ENCODE results near the gene CHRNA4. TPM values are rescaled to one million over a fixed set of nuclear protein-coding genes. Genes with fewer than 3 reads are reported as not detected.
"Not testable (repeated sequence)": the region's sequence is repeated elsewhere in the genome, so short reads cannot be mapped to it uniquely, and the experiment has no call there.

CHRNA4 gene
- total RNA-seq, 2 donors from 2014 or later: not detected

- H3K4me3 Mint-ChIP-seq: no peak overlapping the region
- H3K27ac Mint-ChIP-seq: no peak overlapping the region
- no peaks in the 10 kb centered on the region for H3K36me3 Mint-ChIP-seq (ENCODE audit: low read depth)
- H3K27me3 Mint-ChIP-seq: peaks cover 6% of the 10 kb centered on the region
- peaks cover 3% of the 10 kb centered on the region for H3K9me3 Mint-ChIP-seq
- ATAC-seq (replicated peaks): no peak
- no peaks in the 10 kb centered on the region for H3K4me1 Mint-ChIP-seq
Measured at GRCh38 chr20:63307538-63308217, 53.5 kb downstream of the CHRNA4 start.

DNA sequence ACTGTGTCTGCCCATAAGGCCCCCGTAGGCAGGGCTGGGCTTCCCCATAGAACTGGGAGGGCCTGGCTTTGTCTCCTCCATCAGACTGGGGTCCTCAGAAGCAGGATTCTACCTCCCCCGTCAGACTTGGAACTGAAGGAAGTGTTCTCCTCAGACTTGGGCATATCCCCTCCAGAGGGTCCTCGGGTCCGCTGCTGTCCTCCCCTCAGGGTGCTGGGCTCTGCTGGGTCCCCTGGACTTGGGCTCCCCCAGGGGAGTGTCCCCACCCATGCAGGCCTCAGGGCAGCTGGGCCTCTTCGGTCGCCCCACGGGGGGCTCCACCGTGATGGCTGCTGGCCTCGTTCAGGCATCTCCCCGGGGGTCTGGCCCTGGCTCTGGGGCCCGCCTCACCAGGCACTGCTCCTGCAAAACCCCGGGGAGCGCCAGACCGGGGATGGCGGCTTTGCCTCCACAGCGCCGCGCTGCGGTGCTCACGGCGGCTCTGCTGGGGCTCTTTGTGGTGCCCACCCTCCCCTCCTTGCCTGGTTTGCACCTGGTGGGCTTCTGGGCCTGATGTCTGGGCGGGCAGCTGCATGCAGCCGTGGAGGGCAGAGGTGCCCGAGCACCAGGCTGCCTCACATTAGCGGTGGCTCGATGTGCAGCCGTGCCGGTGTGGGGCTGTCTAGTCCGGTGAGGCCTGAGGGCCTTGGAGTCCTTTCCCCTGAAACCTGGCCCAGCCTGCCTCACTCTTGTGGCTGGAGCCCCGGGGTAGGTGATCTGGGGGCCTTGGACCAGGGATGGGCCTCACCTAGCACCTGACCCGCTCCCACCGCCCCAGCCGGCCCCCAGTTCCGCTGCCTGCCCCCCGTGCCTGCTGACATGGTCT lies 54.2 kb downstream of the CHRNA4 start:
- H3K9me3 Mint-ChIP-seq: peaks cover 5% of the 10 kb centered on the region
- no peaks in the 10 kb centered on the region for H3K4me1 Mint-ChIP-seq
- no peak for ATAC-seq (replicated peaks)
- no peak overlapping the region for H3K4me3 Mint-ChIP-seq
- no peaks in the 10 kb centered on the region for H3K36me3 Mint-ChIP-seq (ENCODE audit: low read depth)
- peaks cover 8% of the 10 kb centered on the region for H3K27me3 Mint-ChIP-seq
- no peak overlapping the region for H3K27ac Mint-ChIP-seq

- not testable (repeated sequence) for ATAC-seq (replicated peaks); H3K9me3 Mint-ChIP-seq; H3K4me3 Mint-ChIP-seq; H3K4me1 Mint-ChIP-seq; H3K36me3 Mint-ChIP-seq (ENCODE audit: low read depth); H3K27ac Mint-ChIP-seq
- H3K27me3 Mint-ChIP-seq: peaks cover 11% of the 10 kb centered on the region
Measured at GRCh38 chr20:63305933-63306672, 55.0 kb downstream of the CHRNA4 start.

GRCh38 chr20:63305393-63305792 lies 55.8 kb downstream of the CHRNA4 start:
- H3K4me3 Mint-ChIP-seq: no peak overlapping the region
- no peak for ATAC-seq (replicated peaks)
- no peaks in the 10 kb centered on the region for H3K4me1 Mint-ChIP-seq
- no peak overlapping the region for H3K27ac Mint-ChIP-seq
- peaks cover 11% of the 10 kb centered on the region for H3K27me3 Mint-ChIP-seq
- H3K36me3 Mint-ChIP-seq (ENCODE audit: low read depth): no peaks in the 10 kb centered on the region
- peaks cover 5% of the 10 kb centered on the region for H3K9me3 Mint-ChIP-seq

GRCh38 chr20:63303095-63303666 lies 58.0 kb downstream of the CHRNA4 start:
- no peaks in the 10 kb centered on the region for H3K36me3 Mint-ChIP-seq (ENCODE audit: low read depth)
- no peak overlapping the region for H3K27ac Mint-ChIP-seq
- no peak overlapping the region for H3K4me3 Mint-ChIP-seq
- H3K9me3 Mint-ChIP-seq: peaks cover 5% of the 10 kb centered on the region
- H3K4me1 Mint-ChIP-seq: no peaks in the 10 kb centered on the region
- peaks cover 11% of the 10 kb centered on the region for H3K27me3 Mint-ChIP-seq
- no peak for ATAC-seq (replicated peaks)

- Mint-ChIP-seq H3K4me3 (no peak overlapping the region), H3K27me3 (peaks cover 11% of the 10 kb centered on the region), H3K36me3 (ENCODE audit: low read depth) (no peaks in the 10 kb centered on the region), H3K4me1 (no peaks in the 10 kb centered on the region), H3K27ac (no peak overlapping the region), H3K9me3 (peaks cover 5% of the 10 kb centered on the region)
- no peak for ATAC-seq (replicated peaks)
Measured at GRCh38 chr20:63301671-63302070, 59.5 kb downstream of the CHRNA4 start.

DNA sequence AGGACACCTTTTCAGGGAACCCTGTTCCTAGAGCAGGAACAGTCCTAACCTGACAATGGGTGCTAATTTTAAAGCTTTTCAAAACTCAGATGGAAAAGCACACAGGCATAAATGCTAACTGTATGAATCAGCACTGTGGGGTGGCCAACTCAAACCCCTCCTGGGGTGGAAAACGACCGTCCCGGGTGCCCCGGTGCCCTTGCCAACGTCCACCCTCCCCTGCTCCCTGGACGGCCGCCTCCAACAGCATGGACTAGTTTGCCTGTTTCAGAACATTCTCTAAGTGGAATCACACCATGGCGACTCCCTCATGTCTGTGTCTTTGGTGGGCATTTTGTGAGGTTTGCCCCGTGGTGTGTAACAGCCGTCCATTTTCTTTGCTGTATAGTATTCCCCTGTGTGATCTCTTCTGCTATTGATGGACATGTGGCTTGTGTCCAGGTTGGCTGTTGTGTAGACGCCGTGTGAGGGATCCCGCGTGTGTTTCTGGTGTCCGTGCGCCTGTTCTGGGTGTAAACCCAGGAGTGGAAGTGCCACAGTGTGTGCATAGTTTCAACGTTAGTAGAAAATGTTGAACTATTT lies 62.3 kb downstream of the CHRNA4 start:
- H3K27me3 Mint-ChIP-seq: peaks cover 11% of the 10 kb centered on the region
- no peak overlapping the region for H3K27ac Mint-ChIP-seq
- no peaks in the 10 kb centered on the region for H3K4me1 Mint-ChIP-seq
- no peak for ATAC-seq (replicated peaks)
- no peak overlapping the region for H3K4me3 Mint-ChIP-seq
- peaks cover 5% of the 10 kb centered on the region for H3K9me3 Mint-ChIP-seq
- no peaks in the 10 kb centered on the region for H3K36me3 Mint-ChIP-seq (ENCODE audit: low read depth)

DNA sequence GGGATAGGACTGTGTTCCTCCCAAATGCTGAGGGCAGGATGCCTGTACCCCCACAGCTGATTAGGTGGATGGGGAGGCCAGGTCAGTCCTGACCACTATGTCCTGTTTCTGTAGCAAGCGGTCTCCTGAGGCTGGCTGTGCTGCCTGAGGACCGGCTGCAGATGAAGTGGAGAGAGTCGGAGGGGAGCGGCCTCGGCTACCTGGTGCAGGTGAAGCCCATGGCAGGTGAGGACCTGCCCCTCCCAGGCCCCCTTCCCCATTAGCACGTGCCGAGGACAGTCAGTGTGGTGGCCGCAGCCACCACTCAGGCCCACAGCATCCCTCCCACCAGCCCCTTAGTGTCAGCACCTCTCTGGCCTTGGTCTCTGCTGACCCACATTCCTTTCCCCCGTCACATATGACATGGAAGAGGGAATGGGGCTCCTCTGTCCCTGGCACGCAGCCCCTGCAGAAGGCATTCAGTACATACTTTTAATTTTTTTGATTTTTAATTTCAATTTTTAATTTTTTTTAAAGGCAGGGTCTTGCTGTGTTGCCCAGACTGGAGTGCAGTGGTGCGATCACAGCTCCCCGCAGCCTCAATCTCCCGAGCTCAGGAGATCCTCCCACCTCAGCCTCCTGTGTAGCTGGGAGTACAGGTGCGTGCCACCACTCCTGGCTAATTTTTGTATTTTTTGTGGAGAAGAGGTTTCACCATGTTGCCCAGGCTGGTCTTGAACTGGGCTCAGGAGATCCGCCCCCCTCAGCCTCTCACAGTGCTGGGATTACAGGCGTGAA lies 63.2 kb downstream of the CHRNA4 start:
- Mint-ChIP-seq H3K36me3 (ENCODE audit: low read depth) (no peaks in the 10 kb centered on the region), H3K4me3 (no peak overlapping the region), H3K9me3 (peaks cover 5% of the 10 kb centered on the region), H3K27me3 (peaks cover 11% of the 10 kb centered on the region), H3K4me1 (no peaks in the 10 kb centered on the region), H3K27ac (no peak overlapping the region)
- ATAC-seq (replicated peaks): no peak

GRCh38 chr20:63297371-63297781 lies 63.8 kb downstream of the CHRNA4 start:
- H3K9me3 Mint-ChIP-seq: no peaks in the 10 kb centered on the region
- H3K4me3 Mint-ChIP-seq: no peak overlapping the region
- peaks cover 6% of the 10 kb centered on the region for H3K27me3 Mint-ChIP-seq
- no peaks in the 10 kb centered on the region for H3K36me3 Mint-ChIP-seq (ENCODE audit: low read depth)
- H3K27ac Mint-ChIP-seq: no peak overlapping the region
- H3K4me1 Mint-ChIP-seq: no peaks in the 10 kb centered on the region
- ATAC-seq (replicated peaks): no peak

- no peaks in the 10 kb centered on the region for H3K36me3 Mint-ChIP-seq (ENCODE audit: low read depth)
- ATAC-seq (replicated peaks): no peak
- H3K9me3 Mint-ChIP-seq: no peaks in the 10 kb centered on the region
- no peak overlapping the region for H3K27ac Mint-ChIP-seq
- H3K4me3 Mint-ChIP-seq: no peak overlapping the region
- H3K4me1 Mint-ChIP-seq: no peaks in the 10 kb centered on the region
- H3K27me3 Mint-ChIP-seq: peaks cover 6% of the 10 kb centered on the region
Measured at GRCh38 chr20:63296531-63297299, 64.4 kb downstream of the CHRNA4 start.

- ATAC-seq (replicated peaks): no peak
- no peaks in the 10 kb centered on the region for H3K36me3 Mint-ChIP-seq (ENCODE audit: low read depth)
- H3K27ac Mint-ChIP-seq: no peak overlapping the region
- no peak overlapping the region for H3K4me3 Mint-ChIP-seq
- H3K4me1 Mint-ChIP-seq: no peaks in the 10 kb centered on the region
- H3K27me3 Mint-ChIP-seq: peaks cover 3% of the 10 kb centered on the region
- H3K9me3 Mint-ChIP-seq: no peaks in the 10 kb centered on the region
Measured at GRCh38 chr20:63295846-63296245, 65.3 kb downstream of the CHRNA4 start.

DNA sequence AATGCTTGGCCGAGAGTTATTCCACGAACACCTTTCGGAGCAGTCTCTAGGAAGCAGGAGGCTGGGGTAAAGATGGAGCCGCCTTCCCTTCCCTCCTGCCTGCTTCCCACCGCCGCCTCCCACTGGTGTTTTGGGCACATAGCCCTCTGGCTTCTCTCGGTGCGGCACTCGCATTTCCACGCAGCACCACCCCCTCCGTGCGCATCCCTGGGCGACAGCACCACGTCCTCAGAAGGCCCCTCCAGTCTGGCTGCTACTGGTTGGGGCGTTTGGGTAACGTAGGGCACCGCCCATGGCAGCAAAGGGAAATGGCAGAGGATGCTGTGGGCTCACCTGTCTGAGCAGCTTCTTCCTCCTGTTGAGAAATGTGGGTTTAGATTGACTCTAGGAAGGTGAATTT lies 65.7 kb downstream of the CHRNA4 start:
- ATAC-seq (replicated peaks): no peak

GRCh38 chr20:63295018-63295417 lies 66.1 kb downstream of the CHRNA4 start:
- no peak for ATAC-seq (replicated peaks)
- Mint-ChIP-seq H3K4me3 (no peak overlapping the region), H3K9me3 (no peaks in the 10 kb centered on the region), H3K36me3 (ENCODE audit: low read depth) (no peaks in the 10 kb centered on the region), H3K27ac (no peak overlapping the region), H3K27me3 (peaks cover 3% of the 10 kb centered on the region), H3K4me1 (no peaks in the 10 kb centered on the region)

More for the DNA sequence above, 65.7 kb downstream of the CHRNA4 start:
- Mint-ChIP-seq H3K9me3 (no peaks in the 10 kb centered on the region), H3K27me3 (peaks cover 3% of the 10 kb centered on the region), H3K36me3 (ENCODE audit: low read depth) (no peaks in the 10 kb centered on the region), H3K4me1 (no peaks in the 10 kb centered on the region), H3K27ac (no peak overlapping the region), H3K4me3 (no peak overlapping the region)
